CD4-positive, alpha-beta T cell (primary cell): ENCODE data around the gene SRRM5. TPM values are rescaled to one million over a fixed set of nuclear protein-coding genes. Genes with fewer than 3 reads are reported as not detected.

Source experiments
- ATAC-seq: fragments of 200-7000 bp; cut with Tn5 transposase; one replicate; pipeline ENCODE4 v1.10.0; 2022; ENCODE audit warnings: mild to moderate bottlenecking; ENCODE audit not compliant: poor library complexity
- CTCF ChIA-PET: fragments of 350-600 bp; sonication (Branson Sonifier 250); formaldehyde crosslinking; loops from one replicate; lab custom pipeline; 2021; ENCODE audit warnings: antibody characterized with exemption, inconsistent platforms; lab: Charles Lee
- POLR2A ChIA-PET: fragments of 350-600 bp; sonication (Branson Sonifier 250); formaldehyde crosslinking; loops from one replicate; lab custom pipeline; 2021; ENCODE audit warnings: antibody characterized with exemption, inconsistent platforms; lab: Charles Lee
- DNase-seq, 14 experiments: peaks; one replicate each; pipeline ENCODE4 v3.0.0-alpha.2; 2013 to 2020; ENCODE audit warnings: mixed read lengths in 2 of 14
- H3K27ac ChIP-seq, 2 donors: one replicate each; pipeline versions ENCODE4 v1.5.1 to v1.7.0; 2013; ENCODE audit warnings: low read length in 2 of 2, low read depth in 1 of 2, mild to moderate bottlenecking in 1 of 2
- H3K27me3 ChIP-seq, 2 experiments: 1 replicate in 1 of 2; 2 replicates in 1 of 2; pipeline versions ENCODE4 v1.6.1 to v1.7.0; 2013; ENCODE audit warnings: low read length in 2 of 2, control low read depth in 1 of 2, mild to moderate bottlenecking in 1 of 2, moderate library complexity in 1 of 2; ENCODE audit not compliant: insufficient read depth in 2 of 2, control insufficient read depth in 1 of 2
- H3K36me3 ChIP-seq: one replicate; pipeline ENCODE4 v1.6.1; 2013; ENCODE audit warnings: low read length, control low read depth; ENCODE audit not compliant: insufficient read depth
- H3K4me1 ChIP-seq: one replicate; pipeline ENCODE4 v1.6.1; 2013; ENCODE audit warnings: low read length, control low read depth; ENCODE audit not compliant: insufficient read depth
- H3K4me3 ChIP-seq: one replicate; pipeline ENCODE4 v1.5.1; 2013; ENCODE audit warnings: mild to moderate bottlenecking, low read length, moderate library complexity
- H3K9me3 ChIP-seq, 2 experiments: 1 replicate in 1 of 2; 2 replicates in 1 of 2; pipeline versions ENCODE4 v1.6.1 to v1.7.0; 2013; ENCODE audit warnings: low read length in 2 of 2, mild to moderate bottlenecking in 2 of 2, control low read depth in 1 of 2, moderate library complexity in 1 of 2; ENCODE audit not compliant: control insufficient read depth in 1 of 2, insufficient read depth in 1 of 2
- H3K27ac Mint-ChIP-seq: one replicate; pipeline ENCODE4 v1.8.0; 2020; ENCODE audit warnings: mixed read lengths
- H3K27me3 Mint-ChIP-seq: one replicate; pipeline ENCODE4 v1.8.0; 2021; ENCODE audit warnings: mixed read lengths
- H3K36me3 Mint-ChIP-seq: one replicate; pipeline ENCODE4 v1.8.0; 2021; ENCODE audit warnings: low read depth, mixed read lengths
- H3K4me1 Mint-ChIP-seq: one replicate; pipeline ENCODE4 v1.8.0; 2021; ENCODE audit warnings: low read depth, mixed read lengths
- H3K4me3 Mint-ChIP-seq: one replicate; pipeline ENCODE4 v1.8.0; 2020; ENCODE audit warnings: mild to moderate bottlenecking, mixed read lengths
- H3K9me3 Mint-ChIP-seq: one replicate; pipeline ENCODE4 v1.8.0; 2020; ENCODE audit warnings: mixed read lengths
- CTCF ChIP-seq: fragments of 200-600 bp; IDR thresholded peaks from one replicate; pipeline ENCODE4 v1.8.0; 2022; ENCODE audit warnings: antibody characterized with exemption, mild to moderate bottlenecking
- intact Hi-C, 2 experiments: fragments of 100-400 bp; cut with DNase I in 1 of 2; cut with micrococcal nuclease in 1 of 2; formaldehyde crosslinking; loops; one replicate each; pipeline versions ENCODE4 v1.15.1 to v1.9.0; 2023 to 2025; cut with DNase I, micrococcal nuclease
- total RNA-seq, 174 experiments: library from RNA in 2 of 174; stranded (reverse) in 2 of 174; gene quantifications; one replicate each; pipeline ENCODE4 v1.2.3 and lab custom pipeline; 2021 to 2026

SRRM5 gene
- total RNA-seq, 2 experiments from 2014 or later = 0.25 to 0.56 TPM

GRCh38 chr19:43662487-43662886, 50.6 kb downstream of the SRRM5 start:
- peaks cover 22% of the 10 kb centered on the region for H3K36me3 Mint-ChIP-seq
- Histone ChIP-seq H3K27me3 (no peaks in the 10 kb centered on the region), H3K4me3 (no peak overlapping the region), H3K27ac (no peak overlapping the region), H3K9me3 (peaks cover 0 to 13% of the 10 kb centered on the region in 2 experiments), H3K36me3 (peaks cover 10% of the 10 kb centered on the region), H3K4me1 (peaks cover 25% of the 10 kb centered on the region)
- no peak overlapping the region for H3K4me3 Mint-ChIP-seq
- ChIA-PET CTCF (interaction anchor here (1.8 kb wide), 1 partner anchor 216 kb away, joined by 3 read pairs; no protein-coding TSS in a partner anchor), POLR2A (no interaction called here)
- ATAC-seq (no peak), DNase-seq (no peak)
- H3K27ac Mint-ChIP-seq = no peak overlapping the region
- no peak for TF ChIP-seq CTCF
- peaks cover 24% of the 10 kb centered on the region for H3K4me1 Mint-ChIP-seq
- intact Hi-C loops = loop anchor here in 1 of 2 experiments (10.0 kb wide), 1 partner anchor 48 kb away; the partner anchor contains the start of genes SRRM5 and ZNF428
- H3K27me3 Mint-ChIP-seq = no peaks in the 10 kb centered on the region
- H3K9me3 Mint-ChIP-seq = peaks cover 10% of the 10 kb centered on the region

- Histone ChIP-seq H3K27me3 (no peaks in the 10 kb centered on the region), H3K36me3 (peaks cover 10% of the 10 kb centered on the region), H3K4me1 (peaks cover 38% of the 10 kb centered on the region), H3K9me3 (peaks cover 0 to 3% of the 10 kb centered on the region in 2 experiments), H3K27ac (peak overlapping the region in 1 of 2 donors; percentile 10), H3K4me3 (no peak overlapping the region)
- CTCF ChIA-PET = interaction anchor here (0.6 kb wide), 1 partner anchor 543 kb away, joined by 3 read pairs; no protein-coding TSS in a partner anchor
- DNase-seq = peak in 9 of 14 experiments; percentile 15 to 87 (median 51)
- H3K27ac Mint-ChIP-seq = peak overlapping the region; percentile 43
- H3K36me3 Mint-ChIP-seq = peaks cover 17% of the 10 kb centered on the region
- TF ChIP-seq CTCF = no peak
- intact Hi-C loops = loop anchor here in 1 of 2 experiments (10.0 kb wide), 1 partner anchor 49 kb away; the partner anchor contains the start of genes SRRM5 and ZNF428
- H3K4me1 Mint-ChIP-seq = peaks cover 38% of the 10 kb centered on the region
- peak; percentile 6 for ATAC-seq
- POLR2A ChIA-PET = no interaction called here
- peaks cover 5% of the 10 kb centered on the region for H3K9me3 Mint-ChIP-seq
- peak overlapping the region; percentile 21 for H3K4me3 Mint-ChIP-seq
- H3K27me3 Mint-ChIP-seq = no peaks in the 10 kb centered on the region
These were observed 52.1 kb downstream of the SRRM5 start for GRCh38 chr19:43664018-43664417.

Other genes with a start within 250 kb of the SRRM5 start
- gene TEX101, start 197.2 kb upstream of the SRRM5 start, total RNA-seq = not detected
- gene LYPD3, start 146.5 kb upstream of the SRRM5 start, total RNA-seq = 10 to 100 TPM; 35.6 to 37.3 TPM
- 10 to 100 TPM; 75.1 to 77.4 TPM for gene PHLDB3, start 107.3 kb upstream of the SRRM5 start, total RNA-seq
- gene ETHE1, start 84.9 kb upstream of the SRRM5 start, total RNA-seq = 10 to 100 TPM; 20.2 to 21.7 TPM
- 1 to 10 TPM; 2.6 to 2.7 TPM for gene ZNF575, start 78.9 kb upstream of the SRRM5 start, total RNA-seq
- gene XRCC1, start 36.6 kb upstream of the SRRM5 start, total RNA-seq = 10 to 100 TPM; 25.1 to 26.2 TPM
- not detected for gene PINLYP, start 36.3 kb upstream of the SRRM5 start, total RNA-seq
- gene IRGQ, start 16.0 kb upstream of the SRRM5 start, total RNA-seq = 10 to 100 TPM; 28.9 to 29.8 TPM
- 1 to 10 TPM; 4.1 to 4.8 TPM for gene ZNF576, start 15.5 kb upstream of the SRRM5 start, total RNA-seq
- 10 to 100 TPM; 22.3 to 24.8 TPM for gene ZNF428, start 7.5 kb downstream of the SRRM5 start, total RNA-seq
- under 1 TPM; 0.28 to 0.36 TPM for gene CADM4, start 27.8 kb downstream of the SRRM5 start, total RNA-seq
- gene PLAUR, start 58.1 kb downstream of the SRRM5 start, total RNA-seq = 10 to 100 TPM; 19.6 to 21.1 TPM
- gene IRGC, start 104.0 kb downstream of the SRRM5 start, total RNA-seq = not detected
- gene SMG9, start 142.9 kb downstream of the SRRM5 start, total RNA-seq = 10 to 100 TPM; 34.7 to 38.2 TPM
- gene KCNN4, start 168.9 kb downstream of the SRRM5 start, total RNA-seq = 10 to 100 TPM in 1 of 2 experiments, 1 to 10 TPM in 1; 9.7 to 10.4 TPM
- not detected for gene LYPD5, start 190.4 kb downstream of the SRRM5 start, total RNA-seq
- gene ZNF283, start 215.2 kb downstream of the SRRM5 start, total RNA-seq = 1 to 10 TPM; 2.3 to 3.7 TPM